Cardiac septum (tissue), 1 donor: ENCODE measurements around the gene TSPY8. TPM values are rescaled to one million over a fixed set of nuclear protein-coding genes. Genes with fewer than 3 reads are reported as not detected.
"Not testable (repeated sequence)": the region's sequence is repeated elsewhere in the genome, so short reads cannot be mapped to it uniquely, and the experiment has no call there.

Experiments
- DNase-seq: peaks from one replicate; pipeline ENCODE4 v3.0.0-alpha.2; 2020; ENCODE audit warnings: low spot score
- intact Hi-C: fragments of 100-400 bp; cut with DNase I; formaldehyde crosslinking; loops from one replicate; pipeline ENCODE4 v1.14.0; 2022
- long read RNA-seq: library from polyadenylated mRNA; unstranded; transcript quantifications from one replicate; pipeline ENCODE4 v2.0.0, GENCODE V29; 2021
- total RNA-seq: library from RNA; stranded (reverse); fragmentation: NEBNext Ultra II Directional; extraction: Animal tissue kit (Norgen Biotek cat#: 25700); gene quantifications from one replicate; pipeline ENCODE4 v1.2.1, GENCODE V29; 2021
- donor health status: DM: no; HTN: no; CAD: no.

The TSPY8 gene
- not detected for total RNA-seq
- long read RNA-seq, result 0 reads

GRCh38 chrY:9357497-9357896 is at the start of gene TSPY8:
TSPY8 (plus strand) TSS chrY:9357797; CDS start chrY:9357843, 46 bp downstream.
- DNase-seq, intact Hi-C loops: not testable (repeated sequence)

GRCh38 chrY:9320996-9321395 is 36.6 kb upstream of the TSPY8 start:
- intact Hi-C loops, result no loop called here
- no peak for DNase-seq

DNA sequence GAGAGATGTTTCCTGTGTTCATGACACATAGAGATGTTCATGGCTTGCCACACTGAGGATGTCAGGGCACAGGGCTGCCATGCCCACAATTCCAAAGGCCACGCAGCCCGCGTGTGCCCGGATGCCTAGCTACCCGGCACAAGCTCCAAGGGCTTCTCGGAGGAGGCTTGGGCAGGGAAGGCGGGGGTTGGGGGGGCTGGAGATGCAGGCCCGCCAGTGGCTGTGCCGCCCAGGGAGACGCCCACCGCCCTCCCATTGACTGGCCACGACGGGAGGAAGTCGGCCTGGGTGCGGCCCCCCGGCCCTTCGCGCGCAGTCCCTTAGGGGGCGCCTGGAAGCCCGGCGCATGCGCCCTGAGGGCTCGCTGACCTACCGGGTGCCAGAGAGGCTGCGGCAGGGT is 20.4 kb upstream of the TSPY8 start, which contains the start of gene TSPY4:
TSPY4 (plus strand) TSS at position 301 of the 400 bp plus-strand sequence; CDS start at position 347, 46 bp downstream.
- intact Hi-C loops, result not testable (repeated sequence)

DNA sequence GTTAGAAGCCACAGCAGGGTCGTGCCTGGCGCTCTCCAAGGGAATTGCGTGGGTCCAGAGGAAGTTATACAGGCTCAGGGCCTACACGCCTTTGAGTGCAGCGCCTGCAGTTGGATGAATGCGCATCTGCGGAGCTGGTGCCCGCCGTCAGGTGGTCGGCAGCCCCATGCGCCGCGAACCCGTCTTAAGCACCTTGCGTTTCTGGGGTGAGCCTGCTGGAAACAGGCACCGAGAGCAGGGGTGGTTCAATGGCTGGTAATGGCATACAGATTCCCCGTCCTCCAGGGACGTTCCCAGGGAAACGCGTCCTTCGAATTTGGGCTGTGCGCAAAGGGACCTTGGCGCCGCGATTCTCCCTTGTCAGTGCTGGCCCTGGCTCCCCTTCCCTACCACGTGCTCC is 38.9 kb downstream of the TSPY8 start:
- intact Hi-C loops, DNase-seq: not testable (repeated sequence)

More for the DNA sequence above, 20.4 kb upstream of the TSPY8 start, which contains the start of gene TSPY4:
- not testable (repeated sequence) for DNase-seq

DNA sequence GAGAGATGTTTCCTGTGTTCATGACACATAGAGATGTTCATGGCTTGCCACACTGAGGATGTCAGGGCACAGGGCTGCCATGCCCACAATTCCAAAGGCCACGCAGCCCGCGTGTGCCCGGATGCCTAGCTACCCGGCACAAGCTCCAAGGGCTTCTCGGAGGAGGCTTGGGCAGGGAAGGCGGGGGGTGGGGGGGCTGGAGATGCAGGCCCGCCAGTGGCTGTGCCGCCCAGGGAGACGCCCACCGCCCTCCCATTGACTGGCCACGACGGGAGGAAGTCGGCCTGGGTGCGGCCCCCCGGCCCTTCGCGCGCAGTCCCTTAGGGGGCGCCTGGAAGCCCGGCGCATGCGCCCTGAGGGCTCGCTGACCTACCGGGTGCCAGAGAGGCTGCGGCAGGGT is 40.5 kb downstream of the TSPY8 start, which contains the start of gene TSPY3:
TSPY3 (plus strand) TSS at position 301 of the 400 bp plus-strand sequence; CDS start at position 347, 46 bp downstream.
- intact Hi-C loops, DNase-seq: not testable (repeated sequence)

Other genes with a start within 250 kb of the TSPY8 start
- gene TSPY4, start 20.3 kb upstream of the TSPY8 start, total RNA-seq, result not detected
- gene TSPY3, start 40.6 kb downstream of the TSPY8 start, total RNA-seq, result not detected
- not detected for gene TSPY1, start 109.2 kb downstream of the TSPY8 start, total RNA-seq
- gene TSPY9, start 129.5 kb downstream of the TSPY8 start, total RNA-seq, result not detected
- not detected for gene TSPY10, start 170.1 kb downstream of the TSPY8 start, total RNA-seq